ENCODE results near the gene PTPN2.

DNA sequence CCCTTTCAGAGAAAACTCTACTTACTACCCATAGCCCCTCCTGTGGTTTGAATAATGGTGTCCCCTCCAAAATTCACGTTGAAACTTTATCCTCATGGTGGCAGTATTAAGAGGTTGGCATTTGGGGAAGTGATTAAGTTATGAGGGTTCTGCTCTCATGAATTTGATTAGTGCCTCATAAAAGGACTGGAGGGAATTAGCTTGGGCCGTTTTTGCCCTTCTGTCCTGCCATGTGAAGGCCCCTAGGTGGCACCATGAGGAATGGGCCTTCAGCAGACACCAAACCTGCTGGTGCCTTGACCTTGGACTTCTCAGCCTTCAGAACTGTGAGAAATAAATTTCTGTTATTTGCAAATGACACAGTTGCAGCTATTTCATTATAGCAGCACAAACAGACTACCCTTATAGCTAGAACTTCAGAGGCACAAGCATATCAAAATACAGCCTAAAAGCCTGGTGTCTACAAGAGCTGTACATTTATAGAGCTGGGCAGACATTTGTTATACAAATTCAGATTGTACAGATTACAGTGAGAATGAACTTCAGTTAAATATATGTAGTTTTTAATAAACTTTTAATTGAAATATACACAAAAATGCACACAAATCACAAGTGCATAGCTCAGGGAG lies 2.6 kb upstream of the PTPN2 start:
- no peak for TF ChIP-seq EZH2 (IDR thresholded peaks at IDR 0.05)
- TF ChIP-seq POLR2AphosphoS5 (IDR thresholded peaks at IDR 0.05; ENCODE audit: borderline replicate concordance, low read depth, low read length): no peak
- no peak for TF ChIP-seq FOXP2 (optimal IDR thresholded peaks at IDR 0.05; ENCODE audit: control extremely low read depth, extremely low read length, insufficient read depth)

Measured in SK-N-MC (cell line).